GM12878 (cell line): ENCODE data around the gene GLT1D1. TPM values are rescaled to one million over a fixed set of nuclear protein-coding genes. Genes with fewer than 3 reads are reported as not detected.

Source experiments
- CEBPZ ChIP-seq: fragments of 150-350 bp; IDR thresholded peaks from 2 replicates; pipeline ENCODE4 v1.6.1; 2016; ENCODE audit warnings: low read depth, low read length
- CREM ChIP-seq: IDR thresholded peaks from 2 replicates; pipeline ENCODE4 v1.6.1; 2014; ENCODE audit warnings: antibody characterized with exemption, low read depth
- EP300 ChIP-seq, 2 experiments: fragments of 150-350 bp in 1 of 2; IDR thresholded peaks; 2 replicates each; pipeline ENCODE4 v1.6.1; 2011 to 2012; ENCODE audit warnings: low read depth in 2 of 2, low read length in 2 of 2, borderline replicate concordance in 1 of 2, improper control_type of control experiment in 1 of 2, inconsistent platforms in 1 of 2; ENCODE audit not compliant: control insufficient read depth in 1 of 2
- FOS ChIP-seq: IDR thresholded peaks from 3 replicates; pipeline ENCODE4 v1.6.1; 2011; ENCODE audit warnings: borderline replicate concordance; ENCODE audit not compliant: insufficient read length; ENCODE audit errors: extremely low read depth
- HDGF ChIP-seq: fragments of 450-650 bp; IDR thresholded peaks from 2 replicates; pipeline ENCODE4 v1.6.1; 2016; ENCODE audit warnings: antibody characterized with exemption
- JUND ChIP-seq: IDR thresholded peaks from 2 replicates; pipeline ENCODE4 v1.6.1; 2012; ENCODE audit warnings: low read depth, mild to moderate bottlenecking, low read length, improper control_type of control experiment, moderate library complexity
- MTA3 ChIP-seq: IDR thresholded peaks from 2 replicates; pipeline ENCODE4 v1.6.1; 2012; ENCODE audit warnings: low read length, inconsistent platforms, borderline replicate concordance
- MYC ChIP-seq: IDR thresholded peaks from 2 replicates; pipeline ENCODE4 v1.6.1; 2011; ENCODE audit warnings: mild to moderate bottlenecking, low read length, moderate library complexity, inconsistent platforms; ENCODE audit not compliant: insufficient read depth, insufficient replicate concordance, insufficient read length, severe bottlenecking
- PBX3 ChIP-seq: IDR thresholded peaks from 2 replicates; pipeline ENCODE4 v1.6.1; 2011; ENCODE audit warnings: mild to moderate bottlenecking, low read depth, low read length, moderate library complexity; ENCODE audit not compliant: insufficient replicate concordance
- POLR2A ChIP-seq: IDR thresholded peaks from 2 replicates; pipeline ENCODE4 v1.6.1; 2011; ENCODE audit warnings: low read depth, mild to moderate bottlenecking, low read length
- RBBP5 ChIP-seq: fragments of 200-600 bp; sonication (generic); conservative IDR thresholded peaks from 2 replicates; pipeline ENCODE4 v1.6.1; 2016
- RFX5 ChIP-seq: IDR thresholded peaks from 2 replicates; pipeline ENCODE4 v1.6.1; 2011; ENCODE audit warnings: low read depth, low read length, improper control_type of control experiment
- SIX5 ChIP-seq: IDR thresholded peaks from 2 replicates; pipeline ENCODE4 v1.6.1; 2011; ENCODE audit warnings: mild to moderate bottlenecking, low read depth, low read length, moderate library complexity; ENCODE audit not compliant: severe bottlenecking
- SP1 ChIP-seq: IDR thresholded peaks from one replicate; pipeline ENCODE4 v1.6.1; 2011; ENCODE audit warnings: low read depth, low read length
- SRF ChIP-seq, 2 experiments: IDR thresholded peaks; 2 replicates each; pipeline ENCODE4 v1.6.1; 2011; ENCODE audit warnings: low read depth in 2 of 2, low read length in 2 of 2, mild to moderate bottlenecking in 1 of 2, moderate library complexity in 1 of 2
- TAF1 ChIP-seq: IDR thresholded peaks from 2 replicates; pipeline ENCODE4 v1.6.1; 2011; ENCODE audit warnings: mild to moderate bottlenecking, low read depth, low read length, borderline replicate concordance
- USF2 ChIP-seq: IDR thresholded peaks from 2 replicates; pipeline ENCODE4 v1.6.1; 2011; ENCODE audit warnings: low read depth, low read length, improper control_type of control experiment, borderline replicate concordance
- ZNF207 ChIP-seq: fragments of 450-650 bp; IDR thresholded peaks from 2 replicates; pipeline ENCODE4 v1.6.1; 2014; ENCODE audit warnings: antibody characterized with exemption, mild to moderate bottlenecking, borderline replicate concordance
- polyA plus RNA-seq, 11 experiments: library from polyadenylated mRNA; depleted of rRNA in 4 of 11; unstranded in 6 of 11; stranded (reverse) in 5 of 11; fragments of >200 nt; fragmentation: Nextera tagmentation in 4 of 11; fragmentation: Illumina TruSeq in 1 of 11; extraction: Ambion mirVana in 4 of 11; extraction: Trizol in 1 of 11; gene quantifications; 1 replicate in 1 of 11; 2 replicates in 10 of 11; pipeline versions ENCODE4 v1.2.1 to v1.2.3, GENCODE V29; 2011 to 2016; ENCODE audit warnings: inconsistent platforms in 2 of 11, missing spikeins in 2 of 11, low read depth in 1 of 11
- total RNA-seq, 4 experiments: library from RNA; depleted of rRNA in 3 of 4; stranded (reverse); fragments of >200 nt in 3 of 4; fragmentation: Illumina TruSeq in 1 of 4; extraction: Trizol in 1 of 4; gene quantifications; 2 replicates each; pipeline versions ENCODE4 v1.2.1 to v1.2.3, GENCODE V29; 2013 to 2021
- TF ChIP-seq, protein P1 (sequence below): fragments of 450-650 bp; IDR thresholded peaks from 2 replicates; pipeline ENCODE4 v1.6.1; 2016; ENCODE audit warnings: mild to moderate bottlenecking
- TF ChIP-seq, protein P2 (sequence below), 3 experiments: IDR thresholded peaks in 2 of 3; conservative IDR thresholded peaks in 1 of 3; 2 replicates each; pipeline ENCODE4 v1.5.1; 2011; ENCODE audit warnings: low read depth in 3 of 3, low read length in 3 of 3, mild to moderate bottlenecking in 3 of 3, control low read depth in 2 of 3, moderate library complexity in 2 of 3, inconsistent platforms in 1 of 3, mixed read lengths in 1 of 3; ENCODE audit not compliant: control insufficient read depth in 2 of 3, insufficient read depth in 1 of 3; ENCODE audit errors: extremely low read depth in 1 of 3
- TF ChIP-seq, protein P3 (sequence below): fragments of 150-350 bp; IDR thresholded peaks from 2 replicates; pipeline ENCODE4 v1.6.1; 2014; ENCODE audit warnings: mild to moderate bottlenecking, low read depth, low read length

Gene GLT1D1
- total and polyA plus RNA-seq, 10 of the 15 experiments (the other 5 are each of a cell fraction or from before 2014, with no cell fraction given): 0.42 to 62.8 (median 3.0) TPM

DNA sequence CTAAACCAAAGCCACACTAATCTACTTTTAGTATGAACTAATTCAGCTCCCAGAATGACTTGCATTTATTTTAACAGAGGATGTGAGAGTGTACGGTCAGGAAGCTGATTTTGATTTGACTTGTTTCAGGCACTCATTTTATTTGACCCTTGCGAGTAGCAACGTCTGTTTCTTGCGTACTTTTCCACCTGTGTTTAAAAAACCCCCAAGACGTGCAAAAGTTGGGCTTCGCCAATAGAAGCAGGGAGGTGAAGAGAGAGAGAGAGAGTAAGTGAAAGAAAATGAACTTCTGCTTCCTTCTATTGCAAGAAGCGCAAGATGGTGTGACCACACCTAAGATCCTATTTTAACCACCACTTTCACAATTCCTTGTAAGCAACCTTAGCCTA, 22.8 kb upstream of the GLT1D1 start (continued):
- TF ChIP-seq, protein P1, sequence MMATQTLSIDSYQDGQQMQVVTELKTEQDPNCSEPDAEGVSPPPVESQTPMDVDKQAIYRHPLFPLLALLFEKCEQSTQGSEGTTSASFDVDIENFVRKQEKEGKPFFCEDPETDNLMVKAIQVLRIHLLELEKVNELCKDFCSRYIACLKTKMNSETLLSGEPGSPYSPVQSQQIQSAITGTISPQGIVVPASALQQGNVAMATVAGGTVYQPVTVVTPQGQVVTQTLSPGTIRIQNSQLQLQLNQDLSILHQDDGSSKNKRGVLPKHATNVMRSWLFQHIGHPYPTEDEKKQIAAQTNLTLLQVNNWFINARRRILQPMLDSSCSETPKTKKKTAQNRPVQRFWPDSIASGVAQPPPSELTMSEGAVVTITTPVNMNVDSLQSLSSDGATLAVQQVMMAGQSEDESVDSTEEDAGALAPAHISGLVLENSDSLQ: no peak
- no peak for TF ChIP-seq CEBPZ
- TF ChIP-seq JUND: peak; percentile 25; the same call in 1 of the 2 replicates
- no peak for TF ChIP-seq PBX3
- TF ChIP-seq RFX5: no peak
- TF ChIP-seq USF2: no peak
- TF ChIP-seq, protein P2, sequence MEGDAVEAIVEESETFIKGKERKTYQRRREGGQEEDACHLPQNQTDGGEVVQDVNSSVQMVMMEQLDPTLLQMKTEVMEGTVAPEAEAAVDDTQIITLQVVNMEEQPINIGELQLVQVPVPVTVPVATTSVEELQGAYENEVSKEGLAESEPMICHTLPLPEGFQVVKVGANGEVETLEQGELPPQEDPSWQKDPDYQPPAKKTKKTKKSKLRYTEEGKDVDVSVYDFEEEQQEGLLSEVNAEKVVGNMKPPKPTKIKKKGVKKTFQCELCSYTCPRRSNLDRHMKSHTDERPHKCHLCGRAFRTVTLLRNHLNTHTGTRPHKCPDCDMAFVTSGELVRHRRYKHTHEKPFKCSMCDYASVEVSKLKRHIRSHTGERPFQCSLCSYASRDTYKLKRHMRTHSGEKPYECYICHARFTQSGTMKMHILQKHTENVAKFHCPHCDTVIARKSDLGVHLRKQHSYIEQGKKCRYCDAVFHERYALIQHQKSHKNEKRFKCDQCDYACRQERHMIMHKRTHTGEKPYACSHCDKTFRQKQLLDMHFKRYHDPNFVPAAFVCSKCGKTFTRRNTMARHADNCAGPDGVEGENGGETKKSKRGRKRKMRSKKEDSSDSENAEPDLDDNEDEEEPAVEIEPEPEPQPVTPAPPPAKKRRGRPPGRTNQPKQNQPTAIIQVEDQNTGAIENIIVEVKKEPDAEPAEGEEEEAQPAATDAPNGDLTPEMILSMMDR (IDR thresholded peaks at IDR 0.05 in 2 of 3, conservative IDR thresholded peaks at IDR 0.05 in 1 of 3; ENCODE audit: control insufficient read depth in 2 of 3, extremely low read depth in 1 of 3, insufficient read depth in 1 of 3, low read depth in 3 of 3, low read length in 3 of 3): no peak
- no peak for TF ChIP-seq RBBP5
- TF ChIP-seq POLR2A: no peak
- peak; percentile 85 for TF ChIP-seq CREM
- no peak for TF ChIP-seq SP1
- no peak for TF ChIP-seq SIX5
- no peak for TF ChIP-seq TAF1
- TF ChIP-seq SRF (IDR thresholded peaks at IDR 0.05; ENCODE audit: low read depth in 2 of 2, low read length in 2 of 2): no peak
- TF ChIP-seq, protein P3, sequence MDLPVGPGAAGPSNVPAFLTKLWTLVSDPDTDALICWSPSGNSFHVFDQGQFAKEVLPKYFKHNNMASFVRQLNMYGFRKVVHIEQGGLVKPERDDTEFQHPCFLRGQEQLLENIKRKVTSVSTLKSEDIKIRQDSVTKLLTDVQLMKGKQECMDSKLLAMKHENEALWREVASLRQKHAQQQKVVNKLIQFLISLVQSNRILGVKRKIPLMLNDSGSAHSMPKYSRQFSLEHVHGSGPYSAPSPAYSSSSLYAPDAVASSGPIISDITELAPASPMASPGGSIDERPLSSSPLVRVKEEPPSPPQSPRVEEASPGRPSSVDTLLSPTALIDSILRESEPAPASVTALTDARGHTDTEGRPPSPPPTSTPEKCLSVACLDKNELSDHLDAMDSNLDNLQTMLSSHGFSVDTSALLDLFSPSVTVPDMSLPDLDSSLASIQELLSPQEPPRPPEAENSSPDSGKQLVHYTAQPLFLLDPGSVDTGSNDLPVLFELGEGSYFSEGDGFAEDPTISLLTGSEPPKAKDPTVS: no peak
- peak; percentile 94 to 96 for TF ChIP-seq EP300 (IDR thresholded peaks at IDR 0.05; ENCODE audit: borderline replicate concordance in 1 of 2, control insufficient read depth in 1 of 2, low read depth in 2 of 2, low read length in 2 of 2)
- TF ChIP-seq MTA3: peak; percentile 95; the same call in 1 of the 2 replicates
- no peak for TF ChIP-seq ZNF207
- no peak for TF ChIP-seq HDGF
- no peak for TF ChIP-seq MYC
- no peak for TF ChIP-seq FOS
